HG02970 (cell line): ENCODE results near the gene TEX2.

Experiments used
- ATAC-seq: cut with Tn5 transposase; IDR thresholded peaks from one replicate; pipeline ENCODE4 v1.9.1; 2021; ENCODE audit warnings: mild to moderate bottlenecking, moderate library complexity, moderate number of reproducible peaks; ENCODE audit not compliant: unreplicated experiment, low FRiP score

The TEX2 gene

DNA sequence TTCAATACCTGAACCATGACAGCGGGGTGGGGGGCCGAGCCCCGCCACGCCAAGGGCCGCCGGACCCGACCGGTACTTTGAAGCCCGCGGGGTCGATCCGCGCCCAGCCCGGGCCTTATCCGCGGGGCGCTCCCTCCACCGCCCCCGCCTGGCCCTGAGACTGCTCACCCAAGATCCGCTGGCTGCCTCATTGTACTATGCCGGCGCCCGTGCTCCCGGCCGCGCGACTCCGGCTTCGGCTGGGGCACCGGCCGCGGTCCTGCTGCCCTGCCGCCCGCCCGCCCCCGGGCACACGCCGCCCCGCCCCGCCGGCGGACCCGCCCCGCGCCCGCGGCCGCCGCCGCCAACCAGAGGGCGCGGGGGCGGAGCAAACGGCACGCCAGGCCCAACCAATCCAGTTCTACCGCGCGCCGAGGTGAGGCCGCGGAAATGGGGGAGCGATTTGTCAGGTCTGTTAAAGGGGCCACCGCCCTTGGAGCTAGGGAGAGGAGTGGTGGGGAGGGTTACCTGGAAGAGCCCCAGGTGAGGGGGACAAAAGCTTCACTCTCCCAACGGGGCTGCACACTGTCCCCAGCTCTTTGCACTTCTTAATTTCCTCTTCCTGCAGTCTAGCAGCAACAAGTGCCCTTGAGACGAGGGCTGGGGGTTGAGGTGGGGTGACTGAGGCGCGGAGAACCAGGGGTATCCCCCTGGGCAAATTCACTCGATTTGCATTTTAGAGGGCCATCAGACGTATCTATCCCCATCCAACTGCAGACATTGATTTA lies at the start of gene TEX2:
Gene TEX2, minus strand, starts transcription at position 261 of the 767 bp plus-strand sequence. CDS start 49,043 bp downstream, outside the sequence.
- ATAC-seq, result peak; percentile 77

DNA sequence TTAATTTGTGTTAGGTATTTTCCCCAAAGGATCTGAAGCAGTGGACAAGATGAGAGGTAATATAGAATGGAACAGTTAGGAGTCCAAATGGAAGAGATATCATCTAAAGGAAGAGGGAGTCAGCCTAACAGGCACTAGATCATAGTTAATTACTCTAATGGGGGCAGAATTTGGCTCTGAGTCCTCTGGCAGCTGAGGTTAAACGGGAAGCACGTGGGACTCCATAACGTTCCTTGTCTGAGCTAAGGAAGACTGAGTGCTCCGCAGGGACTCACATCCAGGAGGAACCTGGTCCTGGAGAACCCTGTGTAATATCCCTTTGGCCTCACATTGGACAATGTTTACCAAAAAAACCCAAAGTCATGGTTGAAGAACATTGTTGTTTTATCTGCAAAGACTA lies 46.6 kb upstream of the TEX2 start:
- ATAC-seq, result no peak

DNA sequence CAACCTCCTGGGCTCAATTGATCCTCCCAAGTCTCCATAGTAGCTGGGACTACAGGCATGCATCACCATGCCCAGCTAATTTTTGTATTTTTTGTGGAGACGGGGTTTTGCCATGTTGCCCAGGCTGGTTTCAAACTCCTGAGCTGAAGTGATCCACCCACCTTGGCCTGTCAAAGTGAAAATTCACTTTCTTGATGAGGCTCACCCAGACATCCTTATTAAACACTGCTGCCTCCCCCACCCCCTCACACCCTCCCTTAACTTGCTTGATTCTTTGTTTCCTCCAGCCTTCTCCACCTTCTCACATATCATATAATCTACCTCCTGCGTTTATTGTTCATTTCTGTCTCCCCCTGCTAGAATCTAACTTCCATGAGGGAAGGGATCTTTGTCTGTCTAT lies 46.0 kb upstream of the TEX2 start:
- ATAC-seq, result no peak

DNA sequence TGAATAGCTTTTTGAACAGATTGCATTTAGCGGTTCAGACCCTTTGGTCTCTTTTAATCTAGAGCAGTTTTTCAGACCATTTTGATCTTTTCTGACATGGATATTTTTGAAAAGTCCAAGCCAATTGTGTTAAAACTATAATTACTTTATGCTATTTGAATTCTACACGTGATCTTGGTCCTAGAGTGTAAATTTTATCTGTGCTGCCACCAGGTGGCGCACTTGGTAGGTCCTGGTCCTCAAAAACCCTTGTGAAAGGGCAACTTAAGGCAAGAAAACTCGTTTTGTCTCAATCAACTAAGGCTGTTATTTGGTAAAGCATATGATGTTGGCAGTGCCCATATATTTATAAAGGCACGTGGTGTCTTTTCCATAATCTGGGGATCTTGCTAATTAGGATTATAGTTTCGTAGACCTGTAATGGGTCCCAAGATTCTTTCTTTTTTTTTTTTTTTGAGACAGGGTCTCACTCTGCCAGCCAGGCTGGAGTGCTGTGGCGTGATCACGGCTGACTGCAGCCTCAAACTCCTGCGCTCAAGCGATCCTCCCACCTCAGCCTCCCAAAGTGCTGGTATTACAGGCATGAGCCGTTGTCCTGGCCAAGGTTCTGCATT lies 43.9 kb upstream of the TEX2 start:
- ATAC-seq, result no peak

DNA sequence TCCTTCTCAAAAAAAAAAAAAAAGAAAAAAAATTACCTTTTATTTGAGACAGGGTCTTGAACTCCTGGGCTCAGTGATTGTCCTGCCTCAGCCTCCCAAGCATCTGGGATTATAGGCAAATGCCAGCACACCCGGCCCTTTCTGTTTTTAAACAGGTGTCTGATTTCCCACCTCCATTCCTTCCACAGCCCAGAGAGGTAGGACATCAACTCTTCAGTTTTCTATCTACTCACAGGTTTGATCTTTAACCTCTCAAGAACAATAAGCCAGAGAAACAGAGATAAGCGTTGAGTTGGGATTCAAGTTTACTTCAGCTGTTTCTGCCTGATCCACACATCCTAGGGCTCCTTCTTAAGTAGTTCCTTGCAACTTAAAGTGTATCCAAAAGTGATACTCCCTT lies 41.5 kb upstream of the TEX2 start:
- no peak for ATAC-seq

DNA sequence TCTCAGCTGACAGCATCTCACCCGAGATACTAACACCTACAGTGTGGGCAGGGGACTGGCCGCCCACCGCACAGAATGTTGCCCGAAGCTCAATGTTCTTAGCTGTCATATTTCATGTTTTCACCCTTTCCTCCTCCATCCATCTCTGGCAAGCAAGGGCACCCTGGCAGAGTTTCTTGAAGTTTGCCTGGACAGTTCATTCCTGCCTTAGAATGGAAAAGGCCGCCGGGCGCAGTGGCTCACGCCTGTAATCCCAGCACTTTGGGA lies 37.6 kb upstream of the TEX2 start:
- ATAC-seq, result no peak

DNA sequence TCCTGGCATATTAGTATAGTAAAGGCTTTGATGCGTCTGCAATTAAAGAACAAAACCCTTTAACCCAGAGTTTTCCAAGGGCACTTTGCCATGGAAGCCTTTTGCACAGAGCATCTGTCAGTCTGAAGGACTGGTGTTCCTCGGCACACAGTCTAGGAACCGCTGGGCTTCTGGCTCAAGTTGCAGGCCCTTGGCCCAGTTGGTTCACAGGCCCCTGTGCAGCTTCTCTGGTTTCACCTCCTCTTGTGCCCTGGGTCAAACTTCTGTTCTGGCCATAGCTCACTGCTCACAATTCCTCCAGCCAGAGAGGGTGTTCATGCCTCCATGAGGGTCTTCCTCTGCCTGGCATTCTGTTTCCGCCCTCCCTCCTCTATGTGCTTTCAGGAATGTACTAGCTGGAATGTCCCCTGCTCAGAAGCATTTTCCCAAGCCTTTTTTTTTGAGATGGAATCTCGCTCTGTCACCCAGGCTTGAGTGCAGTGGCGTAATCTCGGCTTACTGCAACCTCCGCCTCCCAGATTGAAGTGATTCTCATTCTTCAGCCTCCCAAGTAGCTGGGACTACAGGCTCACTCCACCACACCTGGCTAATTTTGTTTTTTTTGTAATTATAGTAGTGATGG lies 34.5 kb upstream of the TEX2 start:
- no peak for ATAC-seq

- no peak for ATAC-seq
Measured at GRCh38 chr17:64296246-64296645, 33.2 kb upstream of the TEX2 start.

GRCh38 chr17:64295146-64295545 lies 32.1 kb upstream of the TEX2 start:
- ATAC-seq, result no peak

DNA sequence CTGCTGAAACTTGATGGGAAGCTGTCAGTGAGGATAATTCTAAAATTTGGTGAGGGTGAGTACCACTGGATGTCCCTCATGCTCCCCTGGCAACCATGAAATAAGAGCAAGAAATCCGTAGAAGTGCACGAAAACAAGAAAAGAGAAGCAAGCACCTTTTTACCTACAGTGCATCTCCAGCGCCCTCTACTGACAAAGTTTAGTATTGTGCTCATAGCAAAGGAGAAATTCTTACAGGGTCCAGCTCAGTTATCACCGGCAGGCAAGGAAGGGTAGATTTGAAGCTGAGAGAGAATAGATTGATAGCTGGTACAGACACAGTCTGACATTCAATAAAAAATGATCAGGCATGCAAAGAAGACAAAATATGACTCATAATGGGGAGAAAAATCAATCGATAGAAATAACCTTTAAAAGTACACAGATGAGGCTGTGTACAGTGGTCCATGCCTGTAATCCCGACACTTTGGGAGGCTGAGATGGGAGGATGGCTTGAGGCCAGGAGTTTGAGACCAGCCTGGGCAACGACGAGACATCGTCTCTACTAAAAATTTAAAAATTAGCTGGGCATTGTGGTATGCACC lies 28.3 kb upstream of the TEX2 start:
- ATAC-seq, result no peak

DNA sequence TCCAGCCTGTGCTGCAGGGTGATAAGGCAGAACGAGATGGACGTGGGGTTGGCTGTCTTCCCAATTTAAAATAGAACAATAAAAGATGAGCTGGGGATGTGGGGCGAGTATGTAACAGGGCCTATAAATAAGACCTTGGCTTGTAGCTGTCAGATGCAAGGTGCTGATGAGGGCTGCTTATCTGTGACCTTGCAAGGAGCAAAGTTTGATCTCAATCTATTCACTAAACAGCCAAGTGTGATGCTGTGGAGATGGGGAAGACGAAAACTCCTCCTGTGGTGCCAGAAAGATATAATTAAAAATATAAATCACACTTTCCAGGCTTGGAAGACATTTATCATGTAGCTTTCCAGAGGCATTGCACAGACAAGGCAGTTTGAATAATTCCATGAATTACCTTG lies 26.7 kb upstream of the TEX2 start:
- no peak for ATAC-seq

GRCh38 chr17:64282753-64283080 lies 19.7 kb upstream of the TEX2 start:
- no peak for ATAC-seq

GRCh38 chr17:64281962-64282752 lies 19.1 kb upstream of the TEX2 start:
- no peak for ATAC-seq

DNA sequence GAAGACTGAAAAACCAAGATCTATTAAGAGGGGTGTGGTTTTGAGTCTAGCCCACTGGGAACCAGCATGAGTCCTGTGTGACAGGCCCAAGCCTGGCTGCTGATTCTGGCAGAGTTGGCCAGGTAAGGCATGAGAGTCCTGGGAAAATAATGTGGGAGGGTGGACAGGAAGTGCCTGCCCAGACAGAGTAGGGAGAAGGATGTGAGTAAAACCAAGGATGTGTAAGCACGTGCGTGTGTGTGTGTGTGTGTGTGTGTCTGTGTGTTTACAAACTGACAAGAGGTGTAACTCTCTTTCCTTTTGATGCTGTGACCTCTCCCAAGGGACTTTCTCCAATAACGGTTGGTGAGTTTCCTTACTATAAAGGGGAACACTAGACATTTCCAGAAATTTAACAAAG lies 15.6 kb upstream of the TEX2 start:
- no peak for ATAC-seq

DNA sequence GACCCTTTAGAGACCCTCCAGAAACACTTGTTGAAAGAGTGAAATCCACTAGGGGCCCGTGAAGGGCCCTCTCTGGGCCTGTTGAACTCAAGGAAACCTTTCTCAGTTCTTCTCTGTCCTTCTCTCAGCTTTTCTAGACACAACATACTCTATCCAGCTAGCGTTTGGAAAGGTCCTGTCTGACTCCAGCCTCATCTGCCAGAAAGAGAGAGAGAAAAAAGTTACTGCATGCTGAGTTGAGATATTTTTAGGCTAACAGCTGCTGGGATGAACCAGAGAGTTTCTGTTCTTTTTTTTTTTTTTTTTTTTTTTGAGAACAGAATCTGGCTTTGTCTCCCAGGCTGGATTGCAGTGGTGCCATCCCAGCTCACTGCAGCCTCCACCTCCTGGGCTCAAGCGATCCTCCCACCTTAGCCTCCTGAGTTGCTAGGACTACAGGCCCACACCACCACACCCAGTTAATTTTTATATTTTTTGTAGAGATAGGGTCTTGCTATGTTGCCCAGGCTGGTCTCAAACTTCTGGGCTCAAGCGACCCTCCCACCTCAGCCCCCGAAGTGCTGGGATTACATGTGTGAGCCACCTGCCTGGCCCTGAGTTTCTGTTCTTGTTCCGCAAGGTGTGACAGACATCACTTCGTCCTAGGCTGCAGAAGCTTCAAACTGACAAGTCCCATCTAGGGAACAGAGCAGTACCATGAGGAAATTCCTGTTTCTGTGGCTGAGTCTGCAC lies 14.9 kb upstream of the TEX2 start:
- no peak for ATAC-seq

DNA sequence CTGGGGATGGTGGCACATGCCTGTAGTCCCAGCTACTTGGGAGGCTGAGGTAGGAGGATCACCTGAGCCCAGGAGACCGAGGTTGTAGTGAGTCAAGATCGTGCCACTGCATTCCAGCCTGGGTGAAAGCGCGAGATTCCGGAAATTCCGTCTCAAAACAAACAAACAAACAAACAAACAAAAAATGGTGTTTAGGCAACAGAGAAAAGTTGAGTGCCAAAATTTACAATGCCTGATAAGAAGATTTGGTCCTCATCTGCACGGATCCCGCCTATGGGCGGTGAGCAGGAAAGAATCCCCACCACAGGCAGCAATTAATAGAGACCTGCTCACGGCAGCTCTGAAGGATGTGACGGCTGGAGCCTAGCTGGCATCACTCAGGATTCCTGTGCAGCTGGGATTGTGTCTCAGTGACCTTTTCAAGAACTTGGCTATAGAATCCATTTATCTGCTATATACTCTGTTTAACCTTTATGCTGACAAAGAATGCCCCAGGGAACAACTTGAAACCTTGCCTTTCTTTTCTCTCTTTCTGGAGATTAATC lies 14.0 kb upstream of the TEX2 start:
- no peak for ATAC-seq

DNA sequence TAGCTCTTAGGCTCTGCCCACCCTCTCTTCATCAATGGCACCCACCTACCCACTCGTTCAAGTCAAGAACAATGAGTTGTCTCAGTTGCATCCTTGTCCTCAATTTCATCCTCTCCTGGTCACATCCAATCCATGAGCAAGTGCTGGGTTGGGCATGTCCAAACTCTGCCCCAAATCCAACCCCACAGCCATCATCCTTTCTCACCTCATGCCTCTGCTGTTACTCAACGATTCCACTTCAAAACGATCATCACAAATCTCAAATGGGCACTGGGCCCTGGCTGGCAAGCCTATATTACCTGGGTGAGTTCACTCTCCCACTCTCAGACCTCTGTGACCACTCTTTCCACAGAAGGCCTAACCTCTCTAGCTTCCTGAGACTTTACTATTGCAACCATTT lies 12.0 kb upstream of the TEX2 start:
- no peak for ATAC-seq

GRCh38 chr17:64273006-64273405 lies 9.9 kb upstream of the TEX2 start:
- ATAC-seq, result no peak

- ATAC-seq, result no peak
Measured at GRCh38 chr17:64270885-64271284, 7.8 kb upstream of the TEX2 start.
